GM19468 (cell line): ENCODE data around the gene GNG14.
A peak's percentile ranks its signal among the peaks of the same experiment; 100 is the strongest.
"Not testable (repeated sequence)": the region's sequence is repeated elsewhere in the genome, so short reads cannot be mapped to it uniquely, and the experiment has no call there.

Source experiments
- ATAC-seq: cut with Tn5 transposase; IDR thresholded peaks from one replicate; pipeline ENCODE4 v1.9.1; 2021; ENCODE audit warnings: mild to moderate bottlenecking, moderate library complexity, moderate number of reproducible peaks; ENCODE audit not compliant: unreplicated experiment; ENCODE audit errors: extremely low read depth

Gene GNG14

GRCh38 chr19:12695096-12695495 is 7.3 kb downstream of the GNG14 start:
- ATAC-seq = no peak

- no peak for ATAC-seq
Observed at GRCh38 chr19:12695514-12695913, 7.7 kb downstream of the GNG14 start.

- peak; percentile 4 for ATAC-seq
Observed at GRCh38 chr19:12695997-12696365, 8.2 kb downstream of the GNG14 start.

GRCh38 chr19:12696366-12697335 is 8.9 kb downstream of the GNG14 start, which contains the start of gene FBXW9:
Gene FBXW9, minus strand, starts transcription at chr19:12696631. Its CDS starts 50 bp downstream, at chr19:12696581.
- ATAC-seq = peak; percentile 18

- not testable (repeated sequence) for ATAC-seq
Observed at GRCh38 chr19:12697425-12697824, 9.6 kb downstream of the GNG14 start.

GRCh38 chr19:12698138-12698537 is 10.3 kb downstream of the GNG14 start:
- ATAC-seq = no peak

- ATAC-seq = no peak
Observed at GRCh38 chr19:12701596-12702282, 13.9 kb downstream of the GNG14 start.

GRCh38 chr19:12703046-12703445 is 15.2 kb downstream of the GNG14 start:
- no peak for ATAC-seq

GRCh38 chr19:12705169-12705568 is 17.4 kb downstream of the GNG14 start:
- no peak for ATAC-seq

GRCh38 chr19:12705654-12706331 is 18.0 kb downstream of the GNG14 start:
- no peak for ATAC-seq

GRCh38 chr19:12706332-12706718 is 18.5 kb downstream of the GNG14 start:
- ATAC-seq = no peak

GRCh38 chr19:12708641-12709040 is 20.8 kb downstream of the GNG14 start:
- ATAC-seq = no peak

GRCh38 chr19:12711187-12711586 is 23.4 kb downstream of the GNG14 start:
- no peak for ATAC-seq

- ATAC-seq = not testable (repeated sequence)
Observed at GRCh38 chr19:12712077-12712476, 24.3 kb downstream of the GNG14 start.

GRCh38 chr19:12713304-12713703 is 25.5 kb downstream of the GNG14 start:
- ATAC-seq = not testable (repeated sequence)

- ATAC-seq = no peak
Observed at GRCh38 chr19:12715102-12715501, 27.3 kb downstream of the GNG14 start.

- ATAC-seq = no peak
Observed at GRCh38 chr19:12715929-12716328, 28.1 kb downstream of the GNG14 start.

GRCh38 chr19:12720296-12720695 is 32.5 kb downstream of the GNG14 start:
- no peak for ATAC-seq

GRCh38 chr19:12720851-12721655 is 33.3 kb downstream of the GNG14 start:
- no peak for ATAC-seq
